GM23338 (cell line): ENCODE data around the gene TRIM23. TPM values are rescaled to one million over a fixed set of nuclear protein-coding genes. Genes with fewer than 3 reads are reported as not detected.

Source experiments
- ATAC-seq: fragments of 200-7000 bp; cut with Tn5 transposase; 3 replicates; pipeline ENCODE4 v1.9.1; 2020
- DNase-seq: peaks from one replicate; pipeline ENCODE4 v3.0.0-alpha.2; 2015; ENCODE audit warnings: low spot score
- H2AFZ ChIP-seq: fragments of 200-600 bp; sonication (generic); 2 replicates; pipeline ENCODE4 v1.8.0; 2016; ENCODE audit warnings: antibody characterized with exemption, mild to moderate bottlenecking, moderate library complexity
- H3F3A ChIP-seq: fragments of 200-600 bp; sonication (generic); replicated peaks from 2 replicates; pipeline ENCODE4 v1.8.0; 2017; ENCODE audit warnings: antibody characterized with exemption, mixed run types, low read depth
- H3K27ac ChIP-seq: fragments of 200-600 bp; sonication (generic); 2 replicates; pipeline ENCODE4 v1.6.1; 2016; ENCODE audit warnings: low read depth
- H3K27me3 ChIP-seq: fragments of 200-600 bp; sonication (generic); 2 replicates; pipeline ENCODE4 v1.8.0; 2016; ENCODE audit warnings: mild to moderate bottlenecking, mixed run types, moderate library complexity; ENCODE audit not compliant: insufficient read depth
- H3K36me3 ChIP-seq: fragments of 200-600 bp; sonication (generic); 2 replicates; pipeline ENCODE4 v1.8.0; 2016; ENCODE audit warnings: mild to moderate bottlenecking; ENCODE audit not compliant: insufficient read depth
- H3K4me1 ChIP-seq: fragments of 200-600 bp; sonication (generic); 2 replicates; pipeline ENCODE4 v1.8.0; 2016; ENCODE audit warnings: mild to moderate bottlenecking, moderate library complexity; ENCODE audit not compliant: insufficient read depth
- H3K4me2 ChIP-seq: fragments of 200-600 bp; sonication (generic); 2 replicates; pipeline ENCODE4 v1.7.1; 2017; ENCODE audit warnings: mixed run types
- H3K4me3 ChIP-seq: fragments of 200-600 bp; sonication (generic); 2 replicates; pipeline ENCODE4 v1.6.1; 2016; ENCODE audit warnings: mixed run types
- H3K79me2 ChIP-seq: fragments of 200-600 bp; sonication (generic); replicated peaks from 2 replicates; pipeline ENCODE4 v1.8.0; 2017; ENCODE audit warnings: mild to moderate bottlenecking; ENCODE audit not compliant: insufficient read depth
- H3K9me2 ChIP-seq: fragments of 200-600 bp; sonication (generic); 2 replicates; pipeline ENCODE4 v1.8.0; 2017; ENCODE audit not compliant: insufficient read depth
- H4K20me1 ChIP-seq: fragments of 200-600 bp; sonication (generic); replicated peaks from 2 replicates; pipeline ENCODE4 v1.8.0; 2017; ENCODE audit warnings: mild to moderate bottlenecking; ENCODE audit not compliant: insufficient read depth
- H3K27ac Mint-ChIP-seq: 2 replicates; pipeline ENCODE4 v1.8.0; 2020; ENCODE audit warnings: inconsistent platforms, mild to moderate bottlenecking, moderate library complexity, mixed read lengths
- H3K27me3 Mint-ChIP-seq: 3 replicates; pipeline ENCODE4 v1.8.0; 2022; ENCODE audit warnings: low read depth, mild to moderate bottlenecking, moderate library complexity, mixed read lengths, inconsistent platforms; ENCODE audit not compliant: insufficient read depth, poor library complexity
- H3K36me3 Mint-ChIP-seq: 3 replicates; pipeline ENCODE4 v1.8.0; 2021; ENCODE audit warnings: low read depth, mild to moderate bottlenecking, inconsistent platforms, moderate library complexity, mixed read lengths
- H3K4me1 Mint-ChIP-seq: 3 replicates; pipeline ENCODE4 v1.8.0; 2020; ENCODE audit warnings: mild to moderate bottlenecking, inconsistent platforms, mixed read lengths
- H3K4me3 Mint-ChIP-seq: 3 replicates; pipeline ENCODE4 v1.8.0; 2021; ENCODE audit warnings: moderate library complexity, mild to moderate bottlenecking, inconsistent platforms, mixed read lengths
- H3K9me3 Mint-ChIP-seq: 3 replicates; pipeline ENCODE4 v1.8.0; 2020; ENCODE audit warnings: moderate library complexity, mild to moderate bottlenecking, inconsistent platforms, mixed read lengths
- CREB1 ChIP-seq: fragments of 250-450 bp; sonication (Bioruptor Pico); IDR thresholded peaks from 2 replicates; pipeline ENCODE4 v1.5.0; 2020; ENCODE audit warnings: low read depth, mild to moderate bottlenecking, moderate library complexity
- CTCF ChIP-seq, 2 experiments: fragments of 200-600 bp in 1 of 2; sonication (generic) in 1 of 2; conservative IDR thresholded peaks; 2 replicates each; pipeline versions ENCODE4 v1.5.1 to v1.6.1; 2016 to 2017; ENCODE audit warnings: antibody characterized with exemption in 2 of 2, low read depth in 2 of 2, mild to moderate bottlenecking in 2 of 2, moderate library complexity in 1 of 2
- EZH2phosphoT487 ChIP-seq: fragments of 200-600 bp; sonication (generic); IDR thresholded peaks from one replicate; pipeline ENCODE4 v1.8.1; 2018; ENCODE audit warnings: antibody characterized with exemption; ENCODE audit not compliant: unreplicated experiment
- JUNB ChIP-seq: IDR thresholded peaks from one replicate; pipeline ENCODE4 v1.6.1; 2016; ENCODE audit warnings: antibody characterized with exemption; ENCODE audit not compliant: unreplicated experiment
- NANOG ChIP-seq: IDR thresholded peaks from 2 replicates; pipeline ENCODE4 v1.6.1; 2016; ENCODE audit warnings: antibody characterized with exemption, borderline replicate concordance
- REST ChIP-seq: IDR thresholded peaks from one replicate; pipeline ENCODE4 v1.6.1; 2018; ENCODE audit warnings: antibody characterized with exemption; ENCODE audit not compliant: unreplicated experiment
- STAT1 ChIP-seq: IDR thresholded peaks from one replicate; pipeline ENCODE4 v1.6.1; 2016; ENCODE audit warnings: antibody characterized with exemption; ENCODE audit not compliant: unreplicated experiment
- ZNF331 ChIP-seq: fragments of 250-450 bp; sonication (Bioruptor Pico); IDR thresholded peaks from 2 replicates; pipeline ENCODE4 v1.5.0; 2020; ENCODE audit warnings: low read depth, mild to moderate bottlenecking, moderate library complexity
- polyA plus RNA-seq: library from polyadenylated mRNA; unstranded; fragments of >200 nt; fragmentation: Nextera tagmentation; extraction: Ambion mirVana; gene quantifications from 2 replicates; pipeline ENCODE4 v1.2.1, GENCODE V29; 2016
- total RNA-seq: library from RNA; depleted of rRNA; stranded (reverse); fragments of >200 nt; shearing (Covaris generic); gene quantifications from 2 replicates; pipeline ENCODE4 v1.2.3, GENCODE V29; 2014

The TRIM23 gene
- total and polyA plus RNA-seq, 2 experiments from 2014 or later, result 5.4 to 10.4 TPM

- TF ChIP-seq REST (no peak), CREB1 (CRISPR knock-in tag) (no peak), NANOG (no peak), JUNB (no peak), EZH2phosphoT487 (no peak), STAT1 (no peak)
These were observed 30.6 kb upstream of the TRIM23 start (continued) for GRCh38 chr5:65654713-65655112.

- TF ChIP-seq STAT1 (no peak), ZNF331 (CRISPR knock-in tag) (no peak), NANOG (no peak), CREB1 (CRISPR knock-in tag) (no peak)
- Mint-ChIP-seq H3K9me3 (no peaks in the 10 kb centered on the region), H3K36me3 (no peaks in the 10 kb centered on the region), H3K27ac (peak overlapping the region; percentile 74; the same call in 1 of the 2 replicates), H3K4me1 (peaks cover 11% of the 10 kb centered on the region), H3K27me3 (peaks cover 4% of the 10 kb centered on the region), H3K4me3 (no peak overlapping the region)
- Histone ChIP-seq H3K79me2 (no peaks in the 10 kb centered on the region), H3K36me3 (no peaks in the 10 kb centered on the region; the same call in 1 of the 2 replicates), H3K27me3 (no peaks in the 10 kb centered on the region), H3K9me2 (no peaks in the 10 kb centered on the region), H3K27ac (no peak overlapping the region), H3F3A (no peaks in the 10 kb centered on the region), H3K4me2 (no peak overlapping the region), H4K20me1 (no peaks in the 10 kb centered on the region), H3K4me1 (peaks cover 15% of the 10 kb centered on the region), H2AFZ (no peak overlapping the region), H3K4me3 (no peak overlapping the region)
- DNase-seq, result no peak
- no peak for ATAC-seq
These were observed 27.0 kb upstream of the TRIM23 start for GRCh38 chr5:65651144-65651543.

GRCh38 chr5:65647941-65648340 lies 23.8 kb upstream of the TRIM23 start:
- DNase-seq (peak; percentile 65), ATAC-seq (peak; percentile 90)
- H3K9me3 Mint-ChIP-seq, result no peaks in the 10 kb centered on the region
- Histone ChIP-seq H3F3A (no peaks in the 10 kb centered on the region), H2AFZ (no peak overlapping the region), H3K27me3 (no peaks in the 10 kb centered on the region), H3K9me2 (no peaks in the 10 kb centered on the region), H3K4me3 (no peak overlapping the region), H3K36me3 (no peaks in the 10 kb centered on the region; the same call in 1 of the 2 replicates), H3K27ac (peak overlapping the region; percentile 24), H3K79me2 (no peaks in the 10 kb centered on the region), H3K4me2 (peak overlapping the region; percentile 19), H4K20me1 (no peaks in the 10 kb centered on the region), H3K4me1 (peaks cover 15% of the 10 kb centered on the region)
- H3K4me3 Mint-ChIP-seq, result no peak overlapping the region
- H3K27me3 Mint-ChIP-seq, result peaks cover 4% of the 10 kb centered on the region
- TF ChIP-seq NANOG, result 0 out of 2 replicates have a peak, but pooled peaks have one; percentile 29
- no peak for TF ChIP-seq JUNB
- TF ChIP-seq CTCF (conservative IDR thresholded peaks at IDR 0.05; ENCODE audit: low read depth in 2 of 2), result no peak
- H3K4me1 Mint-ChIP-seq, result peaks cover 11% of the 10 kb centered on the region
- no peaks in the 10 kb centered on the region for H3K36me3 Mint-ChIP-seq
- H3K27ac Mint-ChIP-seq, result peak overlapping the region; percentile 3
